H1 (cell line): ENCODE results near the gene RNU11. TPM values are rescaled to one million over a fixed set of nuclear protein-coding genes. Genes with fewer than 3 reads are reported as not detected.

Experiments
- GTF2F1 ChIP-seq: IDR thresholded peaks from 2 replicates; pipeline ENCODE4 v1.6.1; 2012; ENCODE audit warnings: low read depth, low read length, improper control_type of control experiment, borderline replicate concordance
- JUN ChIP-seq: IDR thresholded peaks from 2 replicates; pipeline ENCODE4 v1.6.1; 2011; ENCODE audit warnings: low read depth, mild to moderate bottlenecking, improper control_type of control experiment, low read length
- KDM1A ChIP-seq: fragments of 200-600, 300-600 bp; sonication (generic); IDR thresholded peaks from 2 replicates; pipeline ENCODE4 v1.7.1; 2016; ENCODE audit warnings: mild to moderate bottlenecking, low read length, borderline replicate concordance
- SIX5 ChIP-seq: IDR thresholded peaks from 2 replicates; pipeline ENCODE4 v1.6.1; 2011; ENCODE audit warnings: mild to moderate bottlenecking, low read depth, low read length
- TEAD4 ChIP-seq: IDR thresholded peaks from 2 replicates; pipeline ENCODE4 v1.6.1; 2012; ENCODE audit warnings: low read depth, low read length, inconsistent platforms, mixed read lengths
- polyA plus RNA-seq, 7 experiments: library from polyadenylated mRNA; depleted of rRNA in 3 of 7; stranded (reverse) in 5 of 7; unstranded in 2 of 7; fragments of >200 nt in 5 of 7; fragments of 200-250 nt in 2 of 7; gene quantifications; 1 replicate in 5 of 7; 2 replicates in 1 of 7; 4 replicates in 1 of 7; pipeline versions ENCODE4 v1.2.1 to v1.2.3, GENCODE V29; 2011 to 2013; ENCODE audit warnings: missing spikeins in 2 of 7, mixed read lengths in 2 of 7
- total RNA-seq: library from RNA; stranded (reverse); fragmentation: NEBNext Ultra II Directional; extraction: Animal tissue kit (Norgen Biotek cat#: 25700); gene quantifications from 2 replicates; pipeline ENCODE4 v1.2.1, GENCODE V29; 2021

The RNU11 gene
- total and polyA plus RNA-seq, 2 of the 8 experiments (the other 6 are each of a cell fraction or from before 2014, with no cell fraction given), result not detected

GRCh38 chr1:28646040-28646439 lies 2.4 kb upstream of the RNU11 start (continued):
- TF ChIP-seq SIX5, result no peak
- TF ChIP-seq TEAD4, result no peak
- no peak for TF ChIP-seq GTF2F1
- no peak for TF ChIP-seq JUN
- TF ChIP-seq KDM1A, result no peak
